DND-41 (cell line): ENCODE data around the gene DNAH10.
"Not testable (repeated sequence)": the region's sequence is repeated elsewhere in the genome, so short reads cannot be mapped to it uniquely, and the experiment has no call there.

Source experiments
- ATAC-seq: fragments of 200-7000 bp; cut with Tn5 transposase; 3 replicates; pipeline ENCODE4 v1.9.1; 2021; ENCODE audit warnings: low read depth; ENCODE audit not compliant: insufficient read depth
- DNase-seq: peaks from one replicate; pipeline ENCODE4 v3.0.0-alpha.2; 2020
- H2AFZ ChIP-seq: 2 replicates; pipeline ENCODE4 v1.6.0; 2012; ENCODE audit warnings: low read depth, low read length
- H3K27ac ChIP-seq: 2 replicates; pipeline ENCODE4 v1.5.1; 2012; ENCODE audit warnings: low read length, inconsistent platforms
- H3K27me3 ChIP-seq: fragments of 200-600 bp; sonication (generic); 2 replicates; pipeline ENCODE4 v1.6.0; 2012; ENCODE audit warnings: low read length, mild to moderate bottlenecking, inconsistent platforms; ENCODE audit not compliant: insufficient read depth, poor library complexity
- H3K36me3 ChIP-seq: 2 replicates; pipeline ENCODE4 v1.5.1; 2012; ENCODE audit warnings: low read length, inconsistent platforms; ENCODE audit not compliant: insufficient read depth
- H3K4me1 ChIP-seq: 2 replicates; pipeline ENCODE4 v1.5.1; 2012; ENCODE audit warnings: mild to moderate bottlenecking, low read length; ENCODE audit not compliant: insufficient read depth
- H3K4me2 ChIP-seq: 2 replicates; pipeline ENCODE4 v1.6.0; 2012; ENCODE audit warnings: mild to moderate bottlenecking, moderate library complexity, low read length, inconsistent platforms; ENCODE audit not compliant: insufficient read depth
- H3K4me3 ChIP-seq, 2 experiments: fragments of 200-600 bp in 1 of 2; shearing (Covaris generic) in 1 of 2; 2 replicates each; pipeline ENCODE4 v1.5.1; 2012 to 2016; ENCODE audit warnings: inconsistent platforms in 2 of 2, low read length in 2 of 2, mild to moderate bottlenecking in 2 of 2, low read depth in 1 of 2, moderate library complexity in 1 of 2
- H3K79me2 ChIP-seq: 2 replicates; pipeline ENCODE4 v1.6.0; 2012; ENCODE audit warnings: low read length, inconsistent platforms; ENCODE audit not compliant: insufficient read depth
- H3K9ac ChIP-seq: 2 replicates; pipeline ENCODE4 v1.6.0; 2012; ENCODE audit warnings: low read depth, mild to moderate bottlenecking, inconsistent platforms, low read length, moderate library complexity
- H3K9me3 ChIP-seq: 2 replicates; pipeline ENCODE4 v1.5.1; 2012; ENCODE audit warnings: low read length, moderate library complexity, mild to moderate bottlenecking, inconsistent platforms; ENCODE audit not compliant: insufficient read depth, severe bottlenecking
- H4K20me1 ChIP-seq: 2 replicates; pipeline ENCODE4 v1.6.0; 2012; ENCODE audit warnings: low read length; ENCODE audit not compliant: insufficient read depth
- EZH2 ChIP-seq: IDR thresholded peaks from 3 replicates; pipeline ENCODE4 v1.6.1; 2012; ENCODE audit warnings: borderline replicate concordance, low read depth, mild to moderate bottlenecking, moderate library complexity, low read length, inconsistent platforms; ENCODE audit not compliant: severe bottlenecking
- TF ChIP-seq, protein P1 (sequence below): IDR thresholded peaks from 2 replicates; pipeline ENCODE4 v1.5.1; 2012; ENCODE audit warnings: borderline replicate concordance, low read length, moderate library complexity, mild to moderate bottlenecking; ENCODE audit not compliant: poor library complexity, severe bottlenecking; ENCODE audit errors: extremely low read depth

DNAH10 gene

DNA sequence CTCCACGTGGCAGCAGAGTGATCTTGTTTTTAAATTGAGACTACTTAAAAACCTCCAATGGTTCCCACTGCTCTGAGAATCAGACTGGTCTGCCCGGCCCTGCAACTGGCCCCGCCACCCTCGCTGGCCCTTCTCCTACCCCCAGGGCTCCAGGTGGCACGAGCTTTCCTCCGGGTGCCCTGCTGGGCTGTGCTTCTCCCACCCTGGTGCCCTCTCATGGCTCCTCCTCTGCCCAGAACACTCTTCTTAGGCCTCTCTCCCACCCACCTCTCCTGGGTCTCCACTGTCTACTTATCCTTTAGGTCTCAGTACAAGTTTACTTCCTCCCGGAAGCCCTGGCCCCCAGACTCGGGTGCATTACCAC is 184.0 kb downstream of the DNAH10 start:
- TF ChIP-seq, protein P1, sequence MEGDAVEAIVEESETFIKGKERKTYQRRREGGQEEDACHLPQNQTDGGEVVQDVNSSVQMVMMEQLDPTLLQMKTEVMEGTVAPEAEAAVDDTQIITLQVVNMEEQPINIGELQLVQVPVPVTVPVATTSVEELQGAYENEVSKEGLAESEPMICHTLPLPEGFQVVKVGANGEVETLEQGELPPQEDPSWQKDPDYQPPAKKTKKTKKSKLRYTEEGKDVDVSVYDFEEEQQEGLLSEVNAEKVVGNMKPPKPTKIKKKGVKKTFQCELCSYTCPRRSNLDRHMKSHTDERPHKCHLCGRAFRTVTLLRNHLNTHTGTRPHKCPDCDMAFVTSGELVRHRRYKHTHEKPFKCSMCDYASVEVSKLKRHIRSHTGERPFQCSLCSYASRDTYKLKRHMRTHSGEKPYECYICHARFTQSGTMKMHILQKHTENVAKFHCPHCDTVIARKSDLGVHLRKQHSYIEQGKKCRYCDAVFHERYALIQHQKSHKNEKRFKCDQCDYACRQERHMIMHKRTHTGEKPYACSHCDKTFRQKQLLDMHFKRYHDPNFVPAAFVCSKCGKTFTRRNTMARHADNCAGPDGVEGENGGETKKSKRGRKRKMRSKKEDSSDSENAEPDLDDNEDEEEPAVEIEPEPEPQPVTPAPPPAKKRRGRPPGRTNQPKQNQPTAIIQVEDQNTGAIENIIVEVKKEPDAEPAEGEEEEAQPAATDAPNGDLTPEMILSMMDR: no peak
- no peak for TF ChIP-seq EZH2
- H4K20me1 ChIP-seq: no peaks in the 10 kb centered on the region; the same call in 1 of the 2 replicates
- no peaks in the 10 kb centered on the region for H3K4me1 ChIP-seq
- H3K36me3 ChIP-seq: 0 out of 2 replicates have a peak, but pooled peaks cover 4% of the 10 kb centered on the region
- no peak overlapping the region for H3K4me3 ChIP-seq
- no peak overlapping the region for H2AFZ ChIP-seq
- no peak overlapping the region for H3K27ac ChIP-seq
- H3K27me3 ChIP-seq: no peaks in the 10 kb centered on the region
- no peaks in the 10 kb centered on the region for H3K79me2 ChIP-seq
- no peak for DNase-seq
- no peak overlapping the region for H3K9ac ChIP-seq
- no peak overlapping the region for H3K4me2 ChIP-seq
- no peaks in the 10 kb centered on the region for H3K9me3 ChIP-seq
- ATAC-seq: no peak

DNA sequence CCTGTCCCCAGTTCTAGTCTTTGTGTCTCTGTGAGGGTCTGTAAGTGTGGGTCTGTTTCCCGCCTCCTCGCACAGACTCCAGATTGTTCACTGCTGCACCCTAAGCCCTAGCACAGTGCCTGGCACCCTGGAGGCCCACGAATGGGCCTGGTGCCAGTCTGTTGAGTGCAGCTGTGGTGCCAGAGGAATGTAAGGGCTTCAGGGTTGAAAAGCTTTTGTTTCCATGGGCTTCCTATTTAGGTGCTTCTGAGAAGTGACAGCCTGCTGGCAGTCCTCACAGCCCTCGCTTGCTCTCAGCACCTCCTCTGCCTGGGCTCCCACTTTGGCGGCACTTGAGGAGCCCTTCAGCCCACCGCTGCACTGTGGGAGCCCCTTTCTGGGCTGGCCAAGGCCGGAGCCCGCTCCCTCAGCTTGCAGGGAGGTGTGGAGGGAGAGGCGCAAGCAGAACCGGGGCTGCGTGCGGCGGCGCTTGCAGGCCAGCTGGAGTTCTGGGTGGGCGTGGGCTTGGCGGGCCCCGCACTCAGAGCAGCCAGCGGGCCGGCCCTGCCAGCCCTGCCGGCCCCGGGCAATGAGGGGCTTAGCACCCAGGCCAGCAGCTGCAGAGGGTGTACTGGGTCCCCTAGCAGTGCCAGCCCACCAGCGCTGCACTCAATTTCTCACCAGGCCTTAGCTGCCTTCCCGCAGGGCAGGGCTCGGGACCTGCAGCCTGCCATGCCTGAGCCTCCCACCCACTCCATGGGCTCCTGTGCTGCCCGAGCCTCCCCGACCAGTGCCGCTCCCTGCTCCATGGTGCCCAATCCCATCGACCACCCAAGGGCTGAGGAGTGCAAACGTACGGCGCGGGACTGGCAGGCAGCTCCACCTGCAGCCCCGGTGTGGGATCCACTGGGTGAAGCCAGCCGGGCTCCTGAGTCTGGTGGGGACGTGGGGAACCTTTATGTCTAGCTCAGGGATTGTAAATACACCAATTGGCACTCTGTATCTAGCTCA is 184.7 kb downstream of the DNAH10 start:
- DNase-seq, ATAC-seq, H4K20me1 ChIP-seq: not testable (repeated sequence)

DNA sequence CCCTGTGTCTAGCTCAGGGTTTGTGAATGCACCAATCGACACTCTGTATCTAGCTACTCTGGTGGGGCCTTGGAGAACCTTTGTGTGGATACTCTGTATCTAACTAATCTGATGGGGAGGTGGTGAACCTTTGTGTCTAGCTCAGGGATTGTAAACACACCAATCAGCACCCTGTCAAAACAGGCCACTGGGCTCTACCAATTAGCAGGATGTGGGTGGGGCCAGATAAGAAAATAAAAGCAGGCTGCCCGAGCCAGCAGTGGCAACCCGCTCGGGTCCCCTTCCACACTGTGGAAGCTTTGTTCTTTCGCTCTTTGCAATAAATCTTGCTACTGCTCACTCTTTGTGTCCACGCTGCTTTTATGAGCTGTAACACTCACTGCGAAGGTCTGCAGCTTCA is 185.4 kb downstream of the DNAH10 start:
- ATAC-seq, H2AFZ ChIP-seq, H3K4me3 ChIP-seq, H3K9me3 ChIP-seq, DNase-seq, H3K27ac ChIP-seq, H3K4me2 ChIP-seq, H3K79me2 ChIP-seq, H3K4me1 ChIP-seq, H3K9ac ChIP-seq, H3K27me3 ChIP-seq, H4K20me1 ChIP-seq, H3K36me3 ChIP-seq: not testable (repeated sequence)

More for the DNA sequence above, 184.7 kb downstream of the DNAH10 start:
- not testable (repeated sequence) for H3K9me3 ChIP-seq, H3K27me3 ChIP-seq, H3K4me3 ChIP-seq, H3K36me3 ChIP-seq, H3K9ac ChIP-seq, H3K4me1 ChIP-seq, H2AFZ ChIP-seq, H3K27ac ChIP-seq, H3K79me2 ChIP-seq, H3K4me2 ChIP-seq

DNA sequence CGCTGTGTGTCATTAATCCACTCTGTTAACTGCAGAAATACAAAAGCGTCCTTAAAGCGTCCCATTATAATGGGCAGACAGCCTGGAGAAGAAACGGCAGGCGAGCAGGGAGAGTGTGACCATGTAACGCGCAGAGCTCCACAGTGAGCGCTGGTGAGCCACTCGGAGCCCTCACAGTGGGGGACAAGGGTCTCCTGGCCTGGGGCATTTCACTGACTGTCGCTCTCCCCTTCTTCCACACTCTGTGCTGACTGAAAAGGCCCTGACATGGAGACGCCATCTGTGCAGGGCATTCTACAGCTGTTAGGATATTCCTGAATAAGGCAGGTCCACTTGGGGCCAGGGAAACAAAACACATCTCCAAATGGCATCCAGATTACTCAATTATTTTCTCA is 186.3 kb downstream of the DNAH10 start:
- ATAC-seq: no peak
- H3K4me3 ChIP-seq: no peak overlapping the region
- no peak overlapping the region for H2AFZ ChIP-seq
- no peak for DNase-seq
- H3K9me3 ChIP-seq: no peaks in the 10 kb centered on the region
- H3K36me3 ChIP-seq: no peaks in the 10 kb centered on the region
- no peak for TF ChIP-seq EZH2
- TF ChIP-seq, protein P1: no peak
- H3K4me1 ChIP-seq: no peaks in the 10 kb centered on the region
- no peak overlapping the region for H3K9ac ChIP-seq
- no peaks in the 10 kb centered on the region for H3K79me2 ChIP-seq
- H3K27me3 ChIP-seq: no peaks in the 10 kb centered on the region
- no peaks in the 10 kb centered on the region for H4K20me1 ChIP-seq
- no peak overlapping the region for H3K27ac ChIP-seq
- no peak overlapping the region for H3K4me2 ChIP-seq
